Breast epithelium (tissue), 4 donors: Measurements from ENCODE around the gene USP10. TPM values are rescaled to one million over a fixed set of nuclear protein-coding genes. Genes with fewer than 3 reads are reported as not detected.
A peak's percentile ranks its signal among the peaks of the same experiment; 100 is the strongest.

Experiments used
- DNase-seq, 2 donors: peaks; one replicate each; pipeline ENCODE4 v3.0.0-alpha.2; 2019; ENCODE audit warnings: low spot score in 2 of 2
- H3K27ac ChIP-seq, 2 donors: fragments of 200-600 bp; sonication (generic) in 1 of 2; one replicate each; pipeline ENCODE4 v1.5.1; 2016 to 2019; ENCODE audit warnings: mild to moderate bottlenecking in 1 of 2
- H3K27me3 ChIP-seq, 2 donors: fragments of 200-600 bp; sonication (generic) in 1 of 2; one replicate each; pipeline versions ENCODE4 v1.5.1 to v1.6.0; 2017 to 2019; ENCODE audit warnings: control low read depth in 1 of 2, mild to moderate bottlenecking in 1 of 2
- H3K36me3 ChIP-seq: fragments of 200-600 bp; one replicate; pipeline ENCODE4 v1.5.1; 2019
- H3K4me1 ChIP-seq, 2 donors: fragments of 200-600 bp; sonication (generic); one replicate each; pipeline ENCODE4 v1.5.1; 2016 to 2019; ENCODE audit warnings: control low read depth in 1 of 2
- H3K4me3 ChIP-seq, 3 donors: fragments of 200-600 bp; sonication (generic); 1 replicate in 2 of 3; 2 replicates in 1 of 3; pipeline ENCODE4 v1.5.1; 2016 to 2019; ENCODE audit warnings: mild to moderate bottlenecking in 3 of 3, moderate library complexity in 2 of 3
- H3K9me3 ChIP-seq, 2 donors: fragments of 200-600 bp; sonication (generic) in 1 of 2; one replicate each; pipeline ENCODE4 v1.5.1; 2016 to 2019; ENCODE audit warnings: control low read depth in 1 of 2
- POLR2A ChIP-seq: fragments of 450-650 bp; IDR thresholded peaks from one replicate; pipeline ENCODE4 v1.6.1; 2016; ENCODE audit warnings: antibody characterized with exemption, mild to moderate bottlenecking, moderate library complexity
- POLR2AphosphoS5 ChIP-seq, 3 donors: sonication (generic); formaldehyde crosslinking; IDR thresholded peaks; one replicate each; pipeline ENCODE4 v1.6.1; 2017; ENCODE audit warnings: antibody characterized with exemption in 3 of 3
- intact Hi-C: fragments of 100-400 bp; cut with DNase I; formaldehyde crosslinking; loops from one replicate; pipeline ENCODE4 v1.15.1; 2023; ENCODE audit warnings: low total_unique reads
- total RNA-seq, 3 donors: library from RNA; depleted of rRNA; stranded (reverse); fragments of >200 nt; gene quantifications; one replicate each; pipeline ENCODE4 v1.1.0, GENCODE V29; 2016
- TF ChIP-seq, protein P1 (sequence below), 3 donors: fragments of 450-650 bp; IDR thresholded peaks; one replicate each; pipeline ENCODE4 v1.5.1; 2016 to 2017; ENCODE audit warnings: antibody characterized with exemption in 3 of 3, mild to moderate bottlenecking in 3 of 3, moderate library complexity in 3 of 3

USP10 gene
- total RNA-seq, 3 donors from 2014 or later = 30.4 to 70.8 (median 51.5) TPM

DNA sequence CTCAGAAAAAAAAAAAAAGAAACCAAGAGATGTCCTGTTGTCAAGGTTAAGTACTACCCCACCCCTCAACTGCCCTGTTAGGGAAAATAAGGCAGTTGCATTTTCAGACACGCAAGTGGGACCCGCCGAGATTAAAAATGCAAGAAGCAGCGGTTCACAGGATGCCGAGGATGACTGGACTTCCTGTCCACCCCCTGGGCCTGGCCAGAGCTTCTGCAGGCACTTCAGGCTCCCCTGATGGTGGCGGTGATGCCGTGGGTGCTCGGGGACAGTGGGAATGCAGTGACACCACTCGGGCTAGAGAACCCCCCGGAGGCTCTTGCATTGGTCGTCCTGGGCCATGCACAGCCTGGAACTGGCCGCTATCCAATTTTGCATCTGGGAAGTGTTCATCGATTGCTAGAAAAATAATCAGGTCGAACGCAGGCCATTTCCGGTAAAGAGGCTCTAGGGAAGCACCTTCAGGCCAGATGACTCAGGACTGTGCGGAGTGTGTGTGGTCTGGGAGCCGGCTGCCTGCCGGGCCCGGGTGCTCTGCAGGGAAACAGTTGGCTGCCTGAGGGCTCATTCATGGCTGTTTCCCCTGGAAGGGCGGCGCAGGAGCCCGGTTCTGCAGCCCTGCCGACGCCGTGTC is 106.6 kb downstream of the USP10 start:
- Histone ChIP-seq H3K27ac (peak overlapping the region in 1 of 2 donors; percentile 58), H3K36me3 (no peaks in the 10 kb centered on the region), H3K4me1 (peaks cover 0 to 11% of the 10 kb centered on the region in 2 donors), H3K4me3 (peak overlapping the region in 1 of 3 donors; percentile 33), H3K9me3 (no peaks in the 10 kb centered on the region), H3K27me3 (no peaks in the 10 kb centered on the region)
- DNase-seq = no peak
- intact Hi-C loops = no loop called here
- TF ChIP-seq POLR2A = no peak
- TF ChIP-seq POLR2AphosphoS5 (IDR thresholded peaks at IDR 0.05) = no peak
- TF ChIP-seq, protein P1, sequence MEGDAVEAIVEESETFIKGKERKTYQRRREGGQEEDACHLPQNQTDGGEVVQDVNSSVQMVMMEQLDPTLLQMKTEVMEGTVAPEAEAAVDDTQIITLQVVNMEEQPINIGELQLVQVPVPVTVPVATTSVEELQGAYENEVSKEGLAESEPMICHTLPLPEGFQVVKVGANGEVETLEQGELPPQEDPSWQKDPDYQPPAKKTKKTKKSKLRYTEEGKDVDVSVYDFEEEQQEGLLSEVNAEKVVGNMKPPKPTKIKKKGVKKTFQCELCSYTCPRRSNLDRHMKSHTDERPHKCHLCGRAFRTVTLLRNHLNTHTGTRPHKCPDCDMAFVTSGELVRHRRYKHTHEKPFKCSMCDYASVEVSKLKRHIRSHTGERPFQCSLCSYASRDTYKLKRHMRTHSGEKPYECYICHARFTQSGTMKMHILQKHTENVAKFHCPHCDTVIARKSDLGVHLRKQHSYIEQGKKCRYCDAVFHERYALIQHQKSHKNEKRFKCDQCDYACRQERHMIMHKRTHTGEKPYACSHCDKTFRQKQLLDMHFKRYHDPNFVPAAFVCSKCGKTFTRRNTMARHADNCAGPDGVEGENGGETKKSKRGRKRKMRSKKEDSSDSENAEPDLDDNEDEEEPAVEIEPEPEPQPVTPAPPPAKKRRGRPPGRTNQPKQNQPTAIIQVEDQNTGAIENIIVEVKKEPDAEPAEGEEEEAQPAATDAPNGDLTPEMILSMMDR (IDR thresholded peaks at IDR 0.05) = no peak

DNA sequence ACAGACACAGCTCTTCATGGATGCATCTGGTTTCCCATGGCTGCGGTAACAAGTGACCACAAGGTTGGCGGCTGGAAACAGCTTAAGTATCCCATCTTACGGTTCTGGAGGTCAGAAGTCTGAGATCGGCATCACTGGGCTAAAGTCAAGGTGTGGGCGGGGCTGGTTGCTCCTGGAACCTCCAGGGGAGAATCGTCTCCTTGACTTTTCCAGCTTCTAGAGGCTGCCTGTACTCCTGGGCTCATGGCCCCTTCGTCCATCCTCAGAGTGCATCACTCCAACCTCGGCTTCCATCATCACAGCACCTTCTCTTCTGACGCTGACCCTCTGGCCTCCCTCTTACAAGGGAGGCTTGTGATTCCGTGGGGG is 107.1 kb downstream of the USP10 start:
- Histone ChIP-seq H3K27ac (peak overlapping the region in 1 of 2 donors; percentile 58), H3K27me3 (no peaks in the 10 kb centered on the region), H3K36me3 (no peaks in the 10 kb centered on the region), H3K4me1 (peaks cover 0 to 11% of the 10 kb centered on the region in 2 donors), H3K4me3 (peak overlapping the region in 1 of 3 donors; percentile 33), H3K9me3 (no peaks in the 10 kb centered on the region)
- no peak for TF ChIP-seq POLR2AphosphoS5 (IDR thresholded peaks at IDR 0.05)
- no peak for TF ChIP-seq POLR2A
- TF ChIP-seq, protein P1 (IDR thresholded peaks at IDR 0.05) = no peak
- intact Hi-C loops = no loop called here
- DNase-seq = no peak

DNA sequence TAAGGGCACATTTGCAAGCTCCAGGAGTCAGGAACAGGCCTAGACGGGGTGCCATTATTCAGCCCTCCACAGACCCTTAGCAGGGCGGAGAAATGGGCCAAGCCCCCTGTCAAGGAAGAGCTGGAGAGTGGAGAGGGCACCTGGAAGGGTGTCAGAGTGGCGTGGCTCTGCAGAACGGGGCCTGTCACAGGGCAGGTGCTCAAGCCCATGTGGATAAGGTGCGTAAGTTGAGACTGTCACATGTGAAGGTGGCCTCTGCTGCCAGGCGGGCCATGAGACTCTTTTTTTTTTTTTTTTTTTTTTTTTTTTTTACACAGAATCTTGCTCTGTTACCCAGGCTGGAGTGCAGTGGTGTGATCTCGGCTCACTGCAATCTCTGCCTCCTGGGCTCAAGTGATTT is 108.0 kb downstream of the USP10 start:
- Histone ChIP-seq H3K36me3 (no peaks in the 10 kb centered on the region), H3K27me3 (no peaks in the 10 kb centered on the region), H3K9me3 (no peaks in the 10 kb centered on the region), H3K4me1 (peaks cover 0 to 11% of the 10 kb centered on the region in 2 donors), H3K4me3 (no peak overlapping the region), H3K27ac (no peak overlapping the region)
- TF ChIP-seq POLR2A (no peak), POLR2AphosphoS5 (IDR thresholded peaks at IDR 0.05) (no peak)
- TF ChIP-seq, protein P1 (IDR thresholded peaks at IDR 0.05) = no peak
- no peak for DNase-seq
- intact Hi-C loops = no loop called here

DNA sequence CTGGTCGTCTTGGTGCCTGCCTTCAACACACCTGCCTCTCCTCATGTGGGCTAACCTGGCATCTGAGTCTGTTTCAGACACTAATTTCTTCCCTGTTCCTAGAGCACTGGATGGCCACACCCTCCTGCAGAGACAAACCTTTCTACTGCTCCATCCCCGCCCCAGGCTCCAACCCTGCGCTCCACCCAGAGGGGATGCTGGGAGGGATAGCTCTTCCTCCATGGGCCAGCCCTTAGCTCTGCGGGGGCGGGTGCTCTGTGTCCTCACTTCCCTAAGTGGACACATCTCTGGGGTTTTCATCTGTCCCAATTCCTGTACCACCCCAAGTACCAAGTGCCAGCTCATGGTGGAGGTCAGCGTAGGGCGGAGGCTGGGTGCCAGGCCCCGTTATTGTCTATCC is 109.0 kb downstream of the USP10 start:
- H3K4me1 ChIP-seq = peaks cover 0 to 11% of the 10 kb centered on the region in 2 donors
- H3K27ac ChIP-seq = no peak overlapping the region
- TF ChIP-seq POLR2A (no peak), POLR2AphosphoS5 (IDR thresholded peaks at IDR 0.05) (no peak)
- TF ChIP-seq, protein P1 (IDR thresholded peaks at IDR 0.05) = no peak
- H3K9me3 ChIP-seq = no peaks in the 10 kb centered on the region
- DNase-seq = no peak
- H3K4me3 ChIP-seq = no peak overlapping the region
- intact Hi-C loops = no loop called here
- H3K27me3 ChIP-seq = no peaks in the 10 kb centered on the region
- no peaks in the 10 kb centered on the region for H3K36me3 ChIP-seq

DNA sequence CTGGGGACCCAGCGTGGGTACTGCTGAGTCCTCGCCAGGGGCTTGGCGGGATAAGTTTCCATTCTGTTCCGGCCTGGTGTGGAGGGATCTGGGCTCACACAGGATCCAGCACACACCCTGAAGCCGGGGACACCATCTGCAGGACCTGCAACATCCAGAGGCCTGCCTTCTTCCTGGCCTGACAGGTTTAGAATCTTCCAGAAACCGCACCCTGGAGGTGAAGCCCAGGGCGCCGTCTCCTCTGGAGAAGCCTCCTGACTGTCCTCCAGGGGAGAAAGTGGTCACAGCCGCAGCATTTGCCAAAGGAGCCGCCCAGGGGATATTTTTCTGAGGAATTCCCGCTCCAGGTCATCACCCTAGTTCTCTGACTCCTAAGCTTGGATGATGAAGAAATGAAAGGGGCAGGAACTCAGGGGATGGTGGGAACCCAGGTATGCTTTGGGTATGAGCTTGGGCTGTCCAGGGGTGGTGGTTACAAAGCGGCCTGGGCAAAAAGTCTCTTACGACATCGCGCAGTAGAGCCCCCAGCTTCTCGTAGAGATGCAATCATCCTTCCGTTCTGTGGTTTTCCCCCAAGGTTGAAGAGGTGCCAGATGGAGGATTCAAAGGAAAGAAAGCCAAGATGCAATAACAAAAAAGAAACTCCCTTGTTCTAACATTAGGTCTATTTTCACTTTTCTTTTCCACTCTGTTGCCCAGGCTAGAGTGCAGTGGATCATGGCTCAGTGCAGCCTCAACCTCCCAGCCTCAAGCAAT is 110.9 kb downstream of the USP10 start:
- H3K4me1 ChIP-seq = peaks cover 0 to 11% of the 10 kb centered on the region in 2 donors
- no peaks in the 10 kb centered on the region for H3K27me3 ChIP-seq
- peak; percentile 22 to 60 (median 25) for TF ChIP-seq POLR2AphosphoS5 (IDR thresholded peaks at IDR 0.05)
- TF ChIP-seq, protein P1 (IDR thresholded peaks at IDR 0.05) = no peak
- H3K36me3 ChIP-seq = no peaks in the 10 kb centered on the region
- intact Hi-C loops = no loop called here
- no peak overlapping the region for H3K4me3 ChIP-seq
- DNase-seq = no peak
- peak overlapping the region; percentile 68 to 80 for H3K27ac ChIP-seq
- H3K9me3 ChIP-seq = no peaks in the 10 kb centered on the region
